ENCODE measurements around the gene MCC. TPM values are rescaled to one million over a fixed set of nuclear protein-coding genes. Genes with fewer than 3 reads are reported as not detected.

MCC gene
- total RNA-seq, 1 experiment from 2014 or later = 7.6 TPM

- H3K56ac ChIP-seq (ENCODE audit: insufficient read length, low read depth, low read length) = no peak overlapping the region
- no peak overlapping the region for H3K14ac ChIP-seq (ENCODE audit: insufficient read depth, low read length)
- no peak overlapping the region for H2BK12ac ChIP-seq (ENCODE audit: insufficient read length, low read depth, low read length)
- WGBS (ENCODE audit: extremely low coverage, insufficient read length, low lambda C conversion rate) = no CpG with 5 or more reads among the region's 2 CpGs
- H3K4ac ChIP-seq (ENCODE audit: low read depth, low read length) = no peak overlapping the region
- no peak overlapping the region for H2BK120ac ChIP-seq (ENCODE audit: low read depth, low read length, poor library complexity, severe bottlenecking)
- Mint-ChIP-seq H3K36me3 (ENCODE audit: insufficient read depth in 1 of 3, low read depth in 3 of 3) (no peaks in the 10 kb centered on the region), H3K4me3 (no peak overlapping the region), H3K4me1 (no peaks in the 10 kb centered on the region), H3K27ac (no peak overlapping the region), H3K9me3 (no peaks in the 10 kb centered on the region), H3K27me3 (ENCODE audit: low read depth) (no peaks in the 10 kb centered on the region)
- no peaks in the 10 kb centered on the region for H4K20me1 ChIP-seq (ENCODE audit: control insufficient read depth, insufficient read depth, insufficient read length)
- no peak overlapping the region for H3T11ph ChIP-seq (ENCODE audit: low read length)
- H3K4me1 ChIP-seq (ENCODE audit: insufficient read depth, low read length) = no peaks in the 10 kb centered on the region
- no peaks in the 10 kb centered on the region for H3K79me1 ChIP-seq (ENCODE audit: insufficient read depth, low read depth, low read length, poor library complexity, severe bottlenecking)
- H3K27me3 ChIP-seq (ENCODE audit: insufficient read depth, low read length) = no peaks in the 10 kb centered on the region
- TF ChIP-seq CTCF (conservative IDR thresholded peaks at IDR 0.05) = no peak
- no peaks in the 10 kb centered on the region for H3K79me2 ChIP-seq (ENCODE audit: insufficient read depth, low read length)
- H3K9ac ChIP-seq (ENCODE audit: extremely low read depth, insufficient read length, low read length) = no peak overlapping the region
- H4K91ac ChIP-seq (ENCODE audit: insufficient read length, low read depth, low read length) = no peak overlapping the region
- no peaks in the 10 kb centered on the region for H3K23me2 ChIP-seq (ENCODE audit: insufficient read length, low read depth, low read length, poor library complexity, severe bottlenecking)
- no peak overlapping the region for H3K4me2 ChIP-seq (ENCODE audit: insufficient read depth, insufficient read length, low read length)
- no peak overlapping the region for H2AK5ac ChIP-seq (ENCODE audit: insufficient read length, low read length)
- no peak for DNase-seq
- H3K9me3 ChIP-seq (ENCODE audit: control insufficient read depth, low read depth, low read length) = no peaks in the 10 kb centered on the region
- no peak overlapping the region for H2BK15ac ChIP-seq (ENCODE audit: low read depth, low read length)
- no peak overlapping the region for H4K5ac ChIP-seq (ENCODE audit: insufficient read length, low read depth, low read length)
- no peak overlapping the region for H3K27ac ChIP-seq (ENCODE audit: insufficient read length, low read depth, low read length)
- H4K8ac ChIP-seq (replicated peaks; ENCODE audit: insufficient read length, low read depth, low read length) = no peak overlapping the region
- H3K23ac ChIP-seq (ENCODE audit: insufficient read length, low read depth, low read length) = no peak overlapping the region
- H2AFZ ChIP-seq (ENCODE audit: low read length) = no peak overlapping the region
- H3K18ac ChIP-seq (ENCODE audit: insufficient read length, low read depth, low read length) = no peak overlapping the region
- H2BK20ac ChIP-seq (ENCODE audit: low read depth, low read length, poor library complexity, severe bottlenecking) = no peak overlapping the region
- H2BK5ac ChIP-seq (ENCODE audit: insufficient read length, low read length) = no peak overlapping the region
Measured at GRCh38 chr5:113371721-113372196, 116.5 kb downstream of the MCC start.

Data from H9 (cell line).